ENCODE results near the gene PDE4D. TPM values are rescaled to one million over a fixed set of nuclear protein-coding genes. Genes with fewer than 3 reads are reported as not detected.

The PDE4D gene
- total RNA-seq, 1 donor = 12.7 TPM

DNA sequence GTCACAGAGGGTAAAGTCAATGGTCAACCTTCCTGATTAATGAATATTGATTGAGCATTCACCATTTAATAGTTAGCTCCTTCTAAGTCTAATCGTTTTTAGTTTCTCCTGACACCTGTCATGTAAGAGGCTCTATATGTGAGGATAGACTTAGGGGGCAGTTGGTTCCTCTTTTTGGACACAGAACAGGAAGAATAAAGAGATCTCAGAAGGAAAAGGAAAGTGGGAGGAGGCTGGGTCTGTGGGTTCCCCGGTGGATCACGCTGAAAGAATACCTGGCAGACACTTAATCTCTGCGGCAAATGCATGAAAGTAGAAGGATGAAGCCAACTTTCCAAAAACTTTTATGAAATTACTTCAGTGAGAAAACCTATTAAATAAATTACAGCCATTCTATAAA is 98.4 kb downstream of the PDE4D start:
- no peak for DNase-seq (ENCODE audit: low read depth)
- TF ChIP-seq, protein P1, sequence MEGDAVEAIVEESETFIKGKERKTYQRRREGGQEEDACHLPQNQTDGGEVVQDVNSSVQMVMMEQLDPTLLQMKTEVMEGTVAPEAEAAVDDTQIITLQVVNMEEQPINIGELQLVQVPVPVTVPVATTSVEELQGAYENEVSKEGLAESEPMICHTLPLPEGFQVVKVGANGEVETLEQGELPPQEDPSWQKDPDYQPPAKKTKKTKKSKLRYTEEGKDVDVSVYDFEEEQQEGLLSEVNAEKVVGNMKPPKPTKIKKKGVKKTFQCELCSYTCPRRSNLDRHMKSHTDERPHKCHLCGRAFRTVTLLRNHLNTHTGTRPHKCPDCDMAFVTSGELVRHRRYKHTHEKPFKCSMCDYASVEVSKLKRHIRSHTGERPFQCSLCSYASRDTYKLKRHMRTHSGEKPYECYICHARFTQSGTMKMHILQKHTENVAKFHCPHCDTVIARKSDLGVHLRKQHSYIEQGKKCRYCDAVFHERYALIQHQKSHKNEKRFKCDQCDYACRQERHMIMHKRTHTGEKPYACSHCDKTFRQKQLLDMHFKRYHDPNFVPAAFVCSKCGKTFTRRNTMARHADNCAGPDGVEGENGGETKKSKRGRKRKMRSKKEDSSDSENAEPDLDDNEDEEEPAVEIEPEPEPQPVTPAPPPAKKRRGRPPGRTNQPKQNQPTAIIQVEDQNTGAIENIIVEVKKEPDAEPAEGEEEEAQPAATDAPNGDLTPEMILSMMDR (IDR thresholded peaks at IDR 0.05; ENCODE audit: insufficient read depth, low read length) = no peak
- H3K4me3 ChIP-seq (ENCODE audit: low read depth, low read length) = no peak overlapping the region

DNA sequence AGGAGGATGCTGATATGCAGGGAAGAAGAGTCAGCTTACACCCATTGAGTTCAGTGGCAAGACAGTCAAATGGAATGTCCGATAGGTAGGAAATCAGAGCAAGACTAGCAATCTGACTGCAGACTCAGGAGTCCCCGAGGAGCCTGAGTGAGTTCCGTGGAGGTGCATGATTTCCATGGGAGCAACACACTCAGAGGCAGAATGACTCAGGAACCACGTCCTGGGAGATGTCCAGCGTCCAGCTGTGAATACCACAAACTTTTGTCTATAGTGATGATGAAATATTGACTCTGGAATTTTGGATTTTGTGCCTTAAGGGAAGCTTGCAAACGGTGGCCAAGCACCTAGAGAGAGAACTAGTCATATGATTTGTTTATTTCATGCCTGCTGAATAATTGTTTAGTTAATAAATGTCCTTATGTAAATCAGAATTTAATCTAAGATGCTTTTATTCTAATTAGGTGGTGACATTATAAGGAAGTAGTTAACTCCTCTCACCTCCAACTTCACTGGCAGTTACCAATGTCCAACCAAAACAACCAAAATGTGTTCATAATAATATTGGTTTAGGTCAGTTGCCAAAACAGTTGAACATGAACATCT is 100.4 kb downstream of the PDE4D start:
- TF ChIP-seq, protein P1 (IDR thresholded peaks at IDR 0.05; ENCODE audit: insufficient read depth, low read length) = no peak
- no peak overlapping the region for H3K4me3 ChIP-seq (ENCODE audit: low read depth, low read length)
- DNase-seq (ENCODE audit: low read depth) = peak; percentile 89

DNA sequence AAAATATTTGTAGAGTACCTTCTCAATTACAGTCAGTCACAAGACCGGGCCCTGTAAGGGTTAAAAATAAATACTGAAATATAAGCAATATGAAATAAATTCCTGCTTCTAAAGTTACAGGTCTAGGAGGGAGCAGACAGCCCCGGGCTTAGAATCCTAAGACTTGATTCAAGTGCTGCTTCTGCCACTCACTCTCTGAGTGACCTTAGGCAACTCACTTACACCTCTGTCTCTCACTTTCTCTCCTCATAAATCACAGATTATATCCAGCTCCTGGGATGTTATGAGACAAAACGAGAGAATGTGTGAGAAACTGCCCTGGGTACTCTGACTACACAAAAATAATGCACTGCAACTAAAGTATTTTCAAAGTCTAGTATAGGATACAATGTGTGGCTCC is 101.9 kb downstream of the PDE4D start:
- TF ChIP-seq, protein P1 (IDR thresholded peaks at IDR 0.05; ENCODE audit: insufficient read depth, low read length) = no peak
- DNase-seq (ENCODE audit: low read depth) = no peak
- H3K4me3 ChIP-seq (ENCODE audit: low read depth, low read length) = no peak overlapping the region

DNA sequence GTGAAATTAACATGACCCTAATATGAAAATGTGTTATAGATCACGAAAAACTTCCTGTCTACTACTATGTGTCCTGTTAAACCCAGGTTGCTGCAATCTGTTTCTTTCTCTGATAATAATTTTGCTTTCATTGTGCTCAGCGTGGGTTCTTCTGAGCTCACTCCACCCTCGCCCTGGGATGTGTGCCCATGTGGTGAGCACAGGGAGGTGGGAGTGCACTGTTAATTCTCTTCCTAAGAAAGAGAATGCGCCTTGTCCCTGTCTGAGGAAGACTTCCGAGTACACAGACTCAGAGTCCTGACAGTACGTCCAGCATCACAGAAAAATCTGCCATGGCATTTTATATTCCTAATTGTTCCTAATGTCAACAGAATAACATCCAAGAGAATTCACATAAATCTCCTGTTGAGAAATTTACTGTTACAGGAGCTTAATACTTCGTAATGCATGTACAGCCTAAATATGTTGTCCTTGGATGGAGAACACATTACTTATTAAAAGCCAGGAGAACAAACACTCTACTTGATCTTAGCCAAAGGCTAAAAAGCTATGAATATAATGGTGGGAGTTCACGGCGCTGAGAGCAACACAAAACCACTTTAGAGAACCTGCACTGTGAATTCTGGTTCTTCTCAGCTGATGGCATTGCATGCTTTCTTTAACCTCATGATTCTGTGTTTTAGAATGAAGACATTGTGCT is 102.6 kb downstream of the PDE4D start:
- peak; percentile 29 for DNase-seq (ENCODE audit: low read depth)
- TF ChIP-seq, protein P1 (IDR thresholded peaks at IDR 0.05; ENCODE audit: insufficient read depth, low read length) = no peak
- no peak overlapping the region for H3K4me3 ChIP-seq (ENCODE audit: low read depth, low read length)

DNA sequence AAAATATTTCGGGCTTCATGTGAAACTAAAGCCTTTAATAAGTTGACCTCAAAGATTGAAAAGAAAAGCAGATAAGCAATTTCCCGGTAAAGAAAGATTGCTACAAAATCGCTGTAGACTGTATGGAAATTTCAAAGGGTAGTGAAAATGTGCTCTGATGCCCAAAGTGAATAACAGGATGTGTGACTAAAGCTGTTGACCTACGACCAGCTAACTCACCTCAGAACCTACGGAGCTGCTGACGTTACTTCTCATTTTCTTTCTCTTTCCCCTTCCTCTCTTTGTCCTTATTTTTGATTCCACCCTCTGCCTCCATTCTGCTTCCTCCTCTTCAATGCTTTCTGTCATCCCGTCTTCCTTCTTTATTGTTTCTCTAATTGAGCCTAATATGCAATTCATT is 103.2 kb downstream of the PDE4D start:
- no peak overlapping the region for H3K4me3 ChIP-seq (ENCODE audit: low read depth, low read length)
- TF ChIP-seq, protein P1 (IDR thresholded peaks at IDR 0.05; ENCODE audit: insufficient read depth, low read length) = no peak
- no peak for DNase-seq (ENCODE audit: low read depth)

- no peak for DNase-seq (ENCODE audit: low read depth)
- TF ChIP-seq, protein P1 (IDR thresholded peaks at IDR 0.05; ENCODE audit: insufficient read depth, low read length) = no peak
- no peak overlapping the region for H3K4me3 ChIP-seq (ENCODE audit: low read depth, low read length)
These were observed 103.6 kb downstream of the PDE4D start for GRCh38 chr5:59789894-59790293.

Measured in fibroblast of the aortic adventitia (primary cell).